Heart left ventricle (tissue), 16 donors: ENCODE results near the gene APOD. TPM values are rescaled to one million over a fixed set of nuclear protein-coding genes. Genes with fewer than 3 reads are reported as not detected.

Source experiments
- ATAC-seq, 4 donors: fragments of 200-7000 bp; cut with Tn5 transposase; one replicate each; pipeline ENCODE4 v1.9.1; 2020 to 2022; ENCODE audit warnings: moderate library complexity in 4 of 4, mild to moderate bottlenecking in 3 of 4, moderate number of reproducible peaks in 1 of 4
- DNase-seq, 5 donors: peaks; one replicate each; pipeline ENCODE4 v3.0.0-alpha.2; 2020
- H3K27ac ChIP-seq, 12 donors: fragments of 200-600 bp; sonication (generic) in 4 of 12; one replicate each; pipeline versions ENCODE4 v1.5.0 to v1.8.0; 2016 to 2022; ENCODE audit warnings: mild to moderate bottlenecking in 2 of 12
- H3K27me3 ChIP-seq, 9 donors: fragments of 200-600 bp; sonication (generic) in 2 of 9; one replicate each; pipeline versions ENCODE4 v1.5.1 to v1.8.0; 2016 to 2022; ENCODE audit warnings: mild to moderate bottlenecking in 3 of 9
- H3K36me3 ChIP-seq, 9 donors: fragments of 200-600 bp; sonication (generic) in 2 of 9; one replicate each; pipeline versions ENCODE4 v1.5.0 to v1.8.0; 2018 to 2022; ENCODE audit warnings: mild to moderate bottlenecking in 2 of 9
- H3K4me1 ChIP-seq, 12 donors: fragments of 200-600 bp; sonication (generic) in 4 of 12; one replicate each; pipeline versions ENCODE4 v1.5.0 to v1.8.0; 2016 to 2022; ENCODE audit warnings: mild to moderate bottlenecking in 3 of 12
- H3K4me3 ChIP-seq, 12 donors: fragments of 200-600 bp; sonication (generic) in 4 of 12; one replicate each; pipeline versions ENCODE4 v1.5.0 to v1.8.0; 2017 to 2022; ENCODE audit warnings: mild to moderate bottlenecking in 9 of 12, moderate library complexity in 4 of 12
- H3K9me3 ChIP-seq, 12 donors: fragments of 200-600 bp; sonication (generic) in 4 of 12; one replicate each; pipeline versions ENCODE4 v1.5.0 to v1.8.0; 2016 to 2022; ENCODE audit warnings: mild to moderate bottlenecking in 1 of 12
- POLR2A ChIP-seq, 2 donors: fragments of 450-650 bp; IDR thresholded peaks; one replicate each; pipeline ENCODE4 v1.6.1; 2017; ENCODE audit warnings: antibody characterized with exemption in 2 of 2, mild to moderate bottlenecking in 2 of 2, moderate library complexity in 2 of 2
- WGBS, 4 donors: extraction: QIAGEN DNeasy Blood & Tissue Kit in 2 of 4; methylation state at CpG; one replicate each; pipeline versions ENCODE4 v1.1.5 to v1.1.7; 2013 to 2018; 5-methylcytosine and 5-hydroxymethylcytosine counted together
- intact Hi-C, 10 donors: fragments of 100-400 bp; cut with DNase I; formaldehyde crosslinking; loops; one replicate each; pipeline versions ENCODE4 v1.11.1 to v1.14.2; 2022
- polyA plus RNA-seq, 2 donors: library from polyadenylated mRNA; stranded (reverse); fragments of 200-250 nt; gene quantifications; one replicate each; pipeline ENCODE4 v1.2.3, GENCODE V29; 2013
- total RNA-seq, 9 donors: library from RNA; depleted of rRNA in 2 of 9; stranded (reverse); fragments of >200 nt in 2 of 9; fragmentation: NEBNext Ultra II Directional in 3 of 9; extraction: Animal tissue kit (Norgen Biotek cat#: 25700) in 3 of 9; gene quantifications; one replicate each; pipeline versions ENCODE4 v1.1.0 to v1.2.4, GENCODE V29; 2016 to 2023
- TF ChIP-seq, protein P1 (sequence below), 12 donors: fragments of 200-600 bp; sonication (generic) in 4 of 12; IDR thresholded peaks; one replicate each; pipeline versions ENCODE4 v1.5.0 to v1.8.0; 2018 to 2022; ENCODE audit warnings: antibody characterized with exemption in 12 of 12, mild to moderate bottlenecking in 5 of 12
- donor health status: ischemic (EF 13 %, LVEDD 7.1; RV severe dilation, severe dysfunction).
- donor health status: healthy with polysubstance abuse.
- donor health status: DM: no; HTN: yes; CAD: no.
- donor health status: DM: no; HTN: no; CAD: no.
- donor health status: ischemic (EF 25% LVEDD 6.9; RV normal size, moderate dysfunction).
- donor health status: ischemic (EF 25% LVEDD 5.7; RV mildly dilated, moderate dysfunction).
- donor health status: healthy.
- donor health status: DM: yes; HTN: yes; CAD: no.
- donor health status: ischemic (EF 35%, LVEDD 5.7; RV mildly dilated, moderate dysfunction).
- donor health status: nonischemic (EF 11% LVEDD 7.7; RV severe dilation, severe dysfunction).
- donor health status: DM: yes; HTN: yes; CAD: no.
- donor health status: PGD.
- donor health status: ischemic (EF 29% LVEDD 5.4; RV normal size, mild dysfunction).
- donor health status: nonischemic (EF 23%, LVEDD 6.1; RV moderate dilation, normal function).

Gene APOD
- total and polyA plus RNA-seq, 11 donors: 101 to 1,096 (median 214) TPM

DNA sequence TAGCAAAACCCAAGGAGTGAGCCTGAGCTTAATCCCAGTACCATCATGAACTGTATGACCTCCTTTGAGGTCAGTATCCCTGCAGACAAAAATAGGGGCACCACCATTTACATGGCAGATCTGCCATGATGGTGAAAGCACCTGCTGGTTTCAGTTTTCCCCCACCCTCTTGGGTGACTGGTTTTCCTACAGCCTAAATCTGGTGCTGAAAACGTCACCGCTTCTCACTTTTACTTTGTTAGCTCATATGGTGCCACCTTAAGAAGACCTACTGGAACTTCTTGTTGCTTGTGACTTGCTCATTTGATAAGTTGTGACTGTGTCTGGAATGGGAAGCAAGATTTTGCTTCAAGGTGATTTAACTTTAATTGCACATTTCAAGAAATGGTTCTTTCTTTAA, 45.7 kb downstream of the APOD start:
- WGBS, 4 donors: 64 to 75% (median 69%) methylated on average over 2 of the region's 2 CpGs
- no peak overlapping the region for H3K27ac ChIP-seq

DNA sequence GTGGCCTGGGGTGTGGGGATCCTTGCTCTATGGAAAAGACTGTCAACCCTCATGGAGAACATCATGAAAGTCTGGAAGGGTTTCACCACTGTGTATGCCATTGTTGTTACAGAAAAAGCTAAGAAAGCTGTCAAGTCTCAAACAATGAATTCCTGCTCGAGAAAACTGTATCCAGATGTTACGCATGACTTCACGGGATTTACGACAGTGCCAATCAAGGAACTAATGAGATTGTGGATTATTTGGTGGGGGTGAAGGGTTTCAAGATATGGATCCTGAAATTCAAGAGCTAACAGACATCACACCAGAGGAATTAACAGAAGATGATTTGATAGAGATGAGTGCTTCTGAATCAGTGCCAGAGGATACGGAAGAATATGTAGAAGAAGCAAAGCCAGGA, 48.4 kb downstream of the APOD start:
- no peaks in the 10 kb centered on the region for H3K36me3 ChIP-seq
- no peak for DNase-seq
- TF ChIP-seq POLR2A (IDR thresholded peaks at IDR 0.05): no peak
- TF ChIP-seq, protein P1, sequence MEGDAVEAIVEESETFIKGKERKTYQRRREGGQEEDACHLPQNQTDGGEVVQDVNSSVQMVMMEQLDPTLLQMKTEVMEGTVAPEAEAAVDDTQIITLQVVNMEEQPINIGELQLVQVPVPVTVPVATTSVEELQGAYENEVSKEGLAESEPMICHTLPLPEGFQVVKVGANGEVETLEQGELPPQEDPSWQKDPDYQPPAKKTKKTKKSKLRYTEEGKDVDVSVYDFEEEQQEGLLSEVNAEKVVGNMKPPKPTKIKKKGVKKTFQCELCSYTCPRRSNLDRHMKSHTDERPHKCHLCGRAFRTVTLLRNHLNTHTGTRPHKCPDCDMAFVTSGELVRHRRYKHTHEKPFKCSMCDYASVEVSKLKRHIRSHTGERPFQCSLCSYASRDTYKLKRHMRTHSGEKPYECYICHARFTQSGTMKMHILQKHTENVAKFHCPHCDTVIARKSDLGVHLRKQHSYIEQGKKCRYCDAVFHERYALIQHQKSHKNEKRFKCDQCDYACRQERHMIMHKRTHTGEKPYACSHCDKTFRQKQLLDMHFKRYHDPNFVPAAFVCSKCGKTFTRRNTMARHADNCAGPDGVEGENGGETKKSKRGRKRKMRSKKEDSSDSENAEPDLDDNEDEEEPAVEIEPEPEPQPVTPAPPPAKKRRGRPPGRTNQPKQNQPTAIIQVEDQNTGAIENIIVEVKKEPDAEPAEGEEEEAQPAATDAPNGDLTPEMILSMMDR (IDR thresholded peaks at IDR 0.05): no peak
- no peaks in the 10 kb centered on the region for H3K9me3 ChIP-seq
- intact Hi-C loops: no loop called here
- H3K27ac ChIP-seq: no peak overlapping the region
- ATAC-seq: no peak
- 78 to 87% (median 82%) methylated on average over 5 of the region's 5 CpGs for WGBS, 4 donors
- H3K27me3 ChIP-seq: no peaks in the 10 kb centered on the region
- H3K4me1 ChIP-seq: peaks cover 0 to 62% (median 34%) of the 10 kb centered on the region in 12 donors
- H3K4me3 ChIP-seq: no peak overlapping the region

More for the DNA sequence above, 45.7 kb downstream of the APOD start:
- Histone ChIP-seq H3K36me3 (no peaks in the 10 kb centered on the region), H3K9me3 (no peaks in the 10 kb centered on the region), H3K4me1 (peaks cover 3 to 65% (median 44%) of the 10 kb centered on the region in 12 donors), H3K4me3 (no peak overlapping the region), H3K27me3 (no peaks in the 10 kb centered on the region)
- DNase-seq: no peak
- TF ChIP-seq, protein P1 (IDR thresholded peaks at IDR 0.05): no peak
- no peak for TF ChIP-seq POLR2A (IDR thresholded peaks at IDR 0.05)
- intact Hi-C loops: no loop called here
- no peak for ATAC-seq

DNA sequence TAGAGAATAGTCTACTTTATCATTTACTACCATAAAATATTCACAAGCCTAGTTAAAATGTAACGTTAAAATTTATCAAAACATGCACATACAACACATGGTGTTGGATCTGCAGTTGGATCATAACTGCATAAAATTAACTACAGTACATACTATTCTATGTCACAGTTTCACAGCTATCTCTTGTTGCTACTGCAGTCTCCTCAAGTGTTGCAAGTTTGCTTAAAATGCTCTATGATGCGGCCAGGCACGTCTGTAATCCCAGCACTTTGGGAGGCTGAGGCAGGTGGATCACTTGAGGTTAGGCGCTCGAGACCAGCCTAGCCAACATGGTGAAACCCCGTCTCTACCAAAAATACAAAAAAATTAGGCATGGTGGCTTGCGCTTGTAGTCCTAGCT, 50.9 kb downstream of the APOD start:
- Histone ChIP-seq H3K27me3 (no peaks in the 10 kb centered on the region), H3K27ac (no peak overlapping the region), H3K4me1 (peaks cover 0 to 38% (median 15%) of the 10 kb centered on the region in 12 donors), H3K4me3 (no peak overlapping the region), H3K36me3 (peaks cover 0 to 18% (median 3%) of the 10 kb centered on the region in 9 donors), H3K9me3 (no peaks in the 10 kb centered on the region)
- peak in 1 of 4 donors; percentile 9 for ATAC-seq
- DNase-seq: no peak
- no peak for TF ChIP-seq POLR2A (IDR thresholded peaks at IDR 0.05)
- TF ChIP-seq, protein P1 (IDR thresholded peaks at IDR 0.05): no peak
- intact Hi-C loops: no loop called here
- 55 to 73% (median 71%) methylated on average over 7 of the region's 7 CpGs for WGBS, 4 donors

DNA sequence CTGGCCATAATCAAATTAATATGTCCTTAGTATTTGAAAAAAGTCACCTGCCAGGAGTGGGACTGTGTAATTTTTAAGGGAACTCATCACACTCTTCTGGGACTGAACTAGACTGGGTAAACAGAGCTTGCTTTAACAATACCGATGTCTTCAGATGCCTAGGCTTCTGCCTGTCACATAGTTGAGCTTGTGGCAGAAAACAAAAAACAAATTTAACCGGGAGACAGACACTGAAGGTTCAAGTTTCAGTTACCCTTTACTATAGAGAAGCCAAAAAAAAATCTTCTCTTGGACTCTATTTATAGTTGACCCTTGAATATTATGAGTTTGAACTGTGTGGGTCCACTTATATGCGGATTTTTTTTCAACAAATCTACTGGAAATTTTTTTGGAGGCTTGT, 51.4 kb downstream of the APOD start:
- WGBS, 4 donors: 38 to 55% (median 51%) methylated on average over 3 of the region's 3 CpGs
- no peak for ATAC-seq
- Histone ChIP-seq H3K4me1 (peaks cover 0 to 34% (median 14%) of the 10 kb centered on the region in 12 donors), H3K27ac (no peak overlapping the region), H3K36me3 (peaks cover 0 to 22% (median 7%) of the 10 kb centered on the region in 9 donors), H3K4me3 (no peak overlapping the region), H3K27me3 (no peaks in the 10 kb centered on the region), H3K9me3 (no peaks in the 10 kb centered on the region)
- intact Hi-C loops: no loop called here
- no peak for TF ChIP-seq POLR2A (IDR thresholded peaks at IDR 0.05)
- TF ChIP-seq, protein P1 (IDR thresholded peaks at IDR 0.05): no peak
- no peak for DNase-seq
